GM04503 (cell line): ENCODE measurements around the gene KRTAP10-10.
"Not testable (repeated sequence)": the region's sequence is repeated elsewhere in the genome, so short reads cannot be mapped to it uniquely, and the experiment has no call there.

Source experiments
- DNase-seq: peaks from one replicate; pipeline ENCODE4 v3.0.0-alpha.2; 2012; ENCODE audit warnings: low read depth

Gene KRTAP10-10

DNA sequence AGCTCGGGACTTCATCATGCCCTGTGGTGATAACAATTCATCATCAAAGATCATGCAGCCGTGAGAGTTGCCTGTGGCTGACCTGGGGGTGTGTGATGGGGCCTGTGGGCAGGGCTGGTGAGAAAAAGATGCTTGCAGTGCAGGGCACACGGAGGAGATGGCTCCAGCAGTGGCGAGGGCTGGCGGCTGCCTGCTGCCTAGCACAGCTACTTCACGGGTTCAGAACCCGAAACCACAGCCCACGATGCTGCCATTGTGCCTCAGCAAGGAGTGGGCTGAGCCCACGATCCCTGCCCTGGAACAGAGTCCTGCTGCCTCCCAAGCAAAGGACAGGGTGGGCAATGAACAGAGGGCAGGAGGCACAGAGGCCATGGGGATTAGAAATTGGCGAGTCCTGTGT is 10.9 kb upstream of the KRTAP10-10 start:
- DNase-seq, result no peak

- DNase-seq, result no peak
Observed at GRCh38 chr21:44626673-44627143, 10.4 kb upstream of the KRTAP10-10 start, which contains the start of gene KRTAP10-9. Gene KRTAP10-9 (plus strand): TSS chr21:44627093. CDS start chr21:44627172, 79 bp downstream.

DNA sequence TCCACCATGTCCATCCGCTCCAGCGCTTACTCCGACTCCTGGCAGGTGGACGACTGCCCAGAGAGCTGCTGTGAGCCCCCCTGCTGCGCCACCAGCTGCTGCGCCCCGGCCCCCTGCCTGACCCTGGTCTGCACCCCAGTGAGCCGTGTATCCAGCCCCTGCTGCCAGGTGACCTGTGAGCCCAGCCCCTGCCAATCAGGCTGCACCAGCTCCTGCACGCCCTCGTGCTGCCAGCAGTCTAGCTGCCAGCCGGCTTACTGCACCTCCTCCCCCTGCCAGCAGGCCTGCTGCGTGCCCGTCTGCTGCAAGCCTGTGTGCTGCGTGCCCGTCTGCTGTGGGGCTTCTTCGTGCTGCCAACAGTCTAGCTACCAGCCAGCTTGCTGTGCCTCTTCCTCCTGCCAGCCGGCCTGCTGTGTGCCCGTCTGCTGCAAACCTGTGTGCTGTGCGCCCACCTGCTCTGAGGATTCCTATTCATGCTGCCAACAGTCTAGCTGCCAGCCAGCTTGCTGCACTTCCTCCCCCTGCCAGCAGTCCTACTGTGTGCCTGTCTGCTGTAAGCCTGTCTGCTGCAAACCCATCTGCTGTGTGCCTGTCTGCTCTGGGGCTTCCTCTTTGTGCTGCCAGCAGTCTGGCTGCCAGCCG is 9.9 kb upstream of the KRTAP10-10 start:
- not testable (repeated sequence) for DNase-seq

DNA sequence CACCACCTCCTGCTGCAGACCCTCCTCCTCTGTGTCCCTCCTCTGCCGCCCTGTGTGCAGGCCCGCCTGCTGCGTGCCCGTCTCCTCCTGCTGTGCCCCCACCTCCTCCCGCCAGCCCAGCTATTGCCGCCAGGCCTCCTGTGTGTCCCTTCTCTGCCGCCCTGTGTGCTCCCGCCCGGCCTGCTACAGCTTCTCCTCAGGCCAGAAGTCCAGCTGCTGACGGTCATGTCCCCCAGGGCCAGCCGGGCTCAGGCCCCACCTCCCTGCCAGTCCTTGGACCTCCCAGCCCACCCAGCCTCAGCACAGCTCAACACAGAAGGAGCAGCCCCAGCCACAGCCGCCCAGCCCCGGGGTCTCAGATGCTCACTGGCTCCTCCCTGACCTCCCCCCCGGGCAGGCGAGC is 9.3 kb upstream of the KRTAP10-10 start:
- DNase-seq, result not testable (repeated sequence)

- DNase-seq, result no peak
Observed at GRCh38 chr21:44628707-44629391, 8.3 kb upstream of the KRTAP10-10 start.

DNA sequence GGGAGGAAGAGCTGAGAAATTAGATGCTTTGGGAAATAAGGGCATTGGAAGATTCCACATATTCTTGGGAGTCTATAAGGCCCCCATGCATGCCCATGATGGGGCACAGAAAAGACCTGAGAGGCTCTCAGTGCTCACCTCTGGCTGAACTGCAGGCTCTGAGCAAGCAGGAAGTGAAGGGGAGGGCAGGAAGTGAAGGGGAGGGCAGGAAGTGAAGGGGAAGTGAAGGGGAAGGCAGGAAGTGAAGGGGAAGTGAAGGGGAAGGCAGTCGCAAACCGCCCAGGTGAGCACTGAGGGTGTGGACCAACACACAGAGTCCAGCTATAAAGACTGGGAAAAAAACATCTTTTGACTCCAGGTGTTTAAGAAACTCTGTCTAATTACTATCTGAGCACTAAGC is 6.7 kb upstream of the KRTAP10-10 start:
- DNase-seq, result no peak

- no peak for DNase-seq
Observed at GRCh38 chr21:44632067-44632466, 5.1 kb upstream of the KRTAP10-10 start.

GRCh38 chr21:44636209-44637017 is 743 bp upstream of the KRTAP10-10 start:
- DNase-seq, result no peak

DNA sequence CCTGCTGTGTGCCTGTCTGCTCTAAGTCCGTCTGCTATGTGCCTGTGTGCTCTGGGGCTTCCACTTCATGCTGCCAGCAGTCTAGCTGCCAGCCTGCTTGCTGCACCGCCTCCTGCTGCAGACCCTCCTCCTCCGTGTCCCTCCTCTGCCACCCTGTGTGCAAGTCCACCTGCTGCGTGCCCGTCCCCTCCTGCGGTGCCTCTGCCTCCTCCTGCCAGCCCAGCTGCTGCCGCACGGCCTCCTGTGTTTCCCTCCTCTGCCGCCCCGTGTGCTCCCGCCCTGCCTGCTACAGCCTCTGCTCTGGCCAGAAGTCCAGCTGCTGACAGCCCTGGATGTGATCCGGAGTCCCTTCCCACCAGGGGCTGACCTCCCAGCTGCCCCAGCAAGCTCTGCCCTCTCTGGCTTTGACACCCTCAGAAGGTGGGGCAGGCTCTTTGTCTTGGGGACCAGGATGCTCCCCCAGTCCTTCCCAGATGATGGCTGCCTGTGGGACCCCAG is 744 bp downstream of the KRTAP10-10 start:
- not testable (repeated sequence) for DNase-seq

GRCh38 chr21:44638506-44639330 is 1.6 kb downstream of the KRTAP10-10 start:
- DNase-seq, result not testable (repeated sequence)

DNA sequence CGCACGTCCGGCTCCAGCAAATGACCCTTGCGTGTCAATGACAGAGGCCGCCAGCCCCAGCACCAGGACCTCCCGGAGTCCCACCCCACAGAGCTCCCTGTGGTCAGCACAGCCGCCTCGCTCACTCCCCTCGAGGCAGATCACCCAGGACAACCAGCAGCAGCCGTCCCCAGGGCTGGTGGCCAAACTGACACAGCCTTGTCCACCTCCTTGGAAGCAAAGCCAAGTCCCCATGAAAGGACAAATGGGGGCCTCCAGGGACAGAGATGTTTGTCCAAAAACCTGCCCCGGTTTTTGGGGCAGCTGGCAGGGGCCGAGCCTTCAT is 2.1 kb downstream of the KRTAP10-10 start:
- no peak for DNase-seq

DNA sequence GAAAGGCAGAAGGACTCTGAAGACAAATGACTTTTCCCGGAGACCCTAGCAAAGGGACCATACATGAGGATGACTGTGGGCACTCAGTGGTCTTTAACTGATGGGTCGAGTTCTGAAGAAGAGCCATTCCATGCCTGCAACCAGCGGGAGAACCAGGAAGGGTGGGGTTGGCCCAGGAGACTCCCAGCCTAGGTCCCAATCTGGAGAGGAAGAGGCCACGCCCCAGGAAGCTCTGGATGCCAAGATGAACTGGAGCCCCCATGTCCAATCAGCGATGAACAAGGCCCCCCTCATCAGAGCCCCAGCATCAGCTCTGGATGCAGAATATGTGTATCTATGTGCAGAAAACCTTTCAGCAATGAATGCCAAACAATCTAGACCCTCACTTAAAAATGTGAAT is 3.6 kb downstream of the KRTAP10-10 start:
- no peak for DNase-seq

DNA sequence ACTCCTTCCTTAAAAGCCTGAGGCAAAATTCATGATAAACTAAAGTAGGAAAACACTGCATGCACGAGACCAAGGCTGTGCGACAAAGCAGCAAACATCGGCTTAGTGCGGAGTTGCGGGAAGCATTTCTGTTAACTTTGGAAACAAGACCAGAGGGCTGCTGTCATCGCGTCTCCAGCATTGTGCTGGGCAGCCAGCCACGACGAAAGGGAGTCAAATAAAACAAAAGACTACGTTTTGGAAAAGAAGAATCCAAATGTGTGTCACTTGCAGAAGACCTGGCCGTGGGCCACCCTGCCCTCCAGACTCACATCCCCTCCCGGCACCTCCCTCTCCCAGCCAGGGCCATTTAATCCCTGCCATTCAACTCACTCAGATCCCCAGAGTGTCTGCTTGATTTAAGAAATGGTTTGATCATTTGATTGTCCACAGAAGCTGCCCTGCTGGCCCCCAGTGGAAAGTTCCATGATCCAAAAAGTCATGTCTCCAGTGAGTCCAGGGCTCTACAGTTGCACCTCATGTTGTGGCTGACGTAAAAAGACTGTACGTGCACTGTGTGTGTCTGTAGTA is 6.7 kb downstream of the KRTAP10-10 start:
- no peak for DNase-seq

DNA sequence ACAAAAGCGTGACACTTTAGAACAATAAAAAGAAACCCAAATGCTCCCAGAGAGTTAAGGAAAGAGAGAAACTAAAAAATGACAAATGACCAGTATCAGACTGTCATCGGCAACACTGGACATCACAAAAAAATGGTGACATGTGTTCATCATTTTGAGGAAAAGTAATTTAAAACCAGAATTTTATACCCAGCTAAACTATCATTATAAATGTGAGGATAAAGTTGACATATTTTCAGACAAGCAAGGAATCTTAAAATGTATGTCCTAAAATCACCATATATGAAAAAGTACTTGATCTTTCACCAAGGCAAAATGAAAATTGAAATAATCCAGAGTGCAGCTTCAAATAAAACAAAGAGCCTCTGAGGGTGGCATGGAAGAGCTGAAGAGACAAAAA is 7.7 kb downstream of the KRTAP10-10 start:
- no peak for DNase-seq

- not testable (repeated sequence) for DNase-seq
Observed at GRCh38 chr21:44646366-44647221, 9.4 kb downstream of the KRTAP10-10 start, which contains the start of gene KRTAP10-11. Gene KRTAP10-11 (plus strand): TSS chr21:44646414. CDS start chr21:44646459, 45 bp downstream.

DNA sequence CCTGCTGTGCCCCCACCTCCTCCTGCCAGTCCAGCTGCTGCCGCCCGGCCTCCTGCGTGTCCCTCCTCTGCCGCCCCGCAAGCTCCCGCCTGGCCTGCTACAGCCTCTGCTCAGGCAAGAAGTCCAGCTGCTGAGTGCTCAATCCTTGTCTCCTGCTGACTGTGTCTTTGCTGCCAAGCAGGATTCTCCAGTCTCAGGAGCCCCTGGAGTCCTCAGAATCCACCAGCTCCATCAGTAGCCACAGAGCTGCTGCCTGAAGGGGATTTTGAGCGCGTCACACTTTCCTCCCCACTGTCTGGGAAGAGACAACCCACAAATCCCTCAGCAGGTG is 10.0 kb downstream of the KRTAP10-10 start:
- DNase-seq, result no peak

- DNase-seq, result no peak
Observed at GRCh38 chr21:44648557-44649311, 11.6 kb downstream of the KRTAP10-10 start.

- DNase-seq, result no peak
Observed at GRCh38 chr21:44649521-44650100, 12.5 kb downstream of the KRTAP10-10 start.

DNA sequence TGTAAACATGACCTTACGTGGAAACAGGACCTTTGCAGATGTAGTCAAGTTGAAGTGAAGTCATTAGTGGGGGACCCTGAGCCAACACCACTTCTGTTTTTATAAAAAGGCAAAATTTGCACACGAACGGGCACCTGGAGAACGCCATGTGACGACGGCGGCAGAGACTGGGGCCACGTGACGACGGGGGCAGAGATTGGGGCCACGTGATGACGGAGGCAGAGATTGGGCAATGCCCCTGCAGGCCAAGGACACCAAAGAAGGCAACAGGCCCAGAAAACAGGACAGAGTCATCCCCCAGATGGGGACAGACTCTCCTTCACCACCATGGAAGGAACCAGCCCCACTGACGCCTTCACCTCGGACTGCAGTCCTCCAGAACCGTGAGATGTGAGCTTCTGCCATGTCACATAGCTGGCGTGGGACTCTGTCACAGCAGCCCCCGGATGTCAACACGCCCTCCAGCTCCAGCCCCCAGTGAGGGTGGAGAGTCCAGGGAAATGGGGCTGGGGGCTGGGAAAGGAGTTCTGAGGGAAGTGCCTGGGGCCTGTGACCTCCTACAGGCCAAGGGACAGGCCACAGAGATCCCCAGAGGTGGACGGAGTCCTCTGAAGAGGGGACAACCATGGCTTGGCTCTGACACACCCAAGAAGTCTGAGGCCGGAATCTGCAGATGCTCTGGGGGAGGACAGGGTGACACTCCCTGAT is 13.3 kb downstream of the KRTAP10-10 start:
- DNase-seq, result no peak
